ENCODE results near the gene EXOC4. TPM values are rescaled to one million over a fixed set of nuclear protein-coding genes. Genes with fewer than 3 reads are reported as not detected.

The EXOC4 gene
- total and polyA plus RNA-seq, 2 of the 8 experiments (the other 6 are each of a cell fraction or from before 2014, with no cell fraction given), result 27.0 to 67.3 TPM

DNA sequence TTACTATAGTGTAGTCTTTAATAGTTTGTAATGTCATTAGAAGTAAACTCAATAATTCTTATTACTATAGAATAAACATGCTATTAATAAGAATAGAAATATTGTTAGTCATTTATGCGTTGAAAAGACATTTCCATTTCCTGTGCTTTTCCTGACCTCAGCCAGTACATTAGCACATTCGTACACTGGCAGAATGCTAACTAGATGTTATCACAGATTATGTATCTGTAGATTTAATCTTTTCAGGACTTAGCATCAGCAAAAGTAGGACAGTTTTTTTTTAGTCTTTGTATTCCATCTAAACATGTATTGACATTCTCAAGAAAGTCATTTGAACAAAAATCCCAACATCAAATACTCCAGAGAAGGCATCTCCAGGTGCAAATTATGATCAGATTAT lies 158.5 kb downstream of the EXOC4 start (continued):
- TF ChIP-seq, protein P1, sequence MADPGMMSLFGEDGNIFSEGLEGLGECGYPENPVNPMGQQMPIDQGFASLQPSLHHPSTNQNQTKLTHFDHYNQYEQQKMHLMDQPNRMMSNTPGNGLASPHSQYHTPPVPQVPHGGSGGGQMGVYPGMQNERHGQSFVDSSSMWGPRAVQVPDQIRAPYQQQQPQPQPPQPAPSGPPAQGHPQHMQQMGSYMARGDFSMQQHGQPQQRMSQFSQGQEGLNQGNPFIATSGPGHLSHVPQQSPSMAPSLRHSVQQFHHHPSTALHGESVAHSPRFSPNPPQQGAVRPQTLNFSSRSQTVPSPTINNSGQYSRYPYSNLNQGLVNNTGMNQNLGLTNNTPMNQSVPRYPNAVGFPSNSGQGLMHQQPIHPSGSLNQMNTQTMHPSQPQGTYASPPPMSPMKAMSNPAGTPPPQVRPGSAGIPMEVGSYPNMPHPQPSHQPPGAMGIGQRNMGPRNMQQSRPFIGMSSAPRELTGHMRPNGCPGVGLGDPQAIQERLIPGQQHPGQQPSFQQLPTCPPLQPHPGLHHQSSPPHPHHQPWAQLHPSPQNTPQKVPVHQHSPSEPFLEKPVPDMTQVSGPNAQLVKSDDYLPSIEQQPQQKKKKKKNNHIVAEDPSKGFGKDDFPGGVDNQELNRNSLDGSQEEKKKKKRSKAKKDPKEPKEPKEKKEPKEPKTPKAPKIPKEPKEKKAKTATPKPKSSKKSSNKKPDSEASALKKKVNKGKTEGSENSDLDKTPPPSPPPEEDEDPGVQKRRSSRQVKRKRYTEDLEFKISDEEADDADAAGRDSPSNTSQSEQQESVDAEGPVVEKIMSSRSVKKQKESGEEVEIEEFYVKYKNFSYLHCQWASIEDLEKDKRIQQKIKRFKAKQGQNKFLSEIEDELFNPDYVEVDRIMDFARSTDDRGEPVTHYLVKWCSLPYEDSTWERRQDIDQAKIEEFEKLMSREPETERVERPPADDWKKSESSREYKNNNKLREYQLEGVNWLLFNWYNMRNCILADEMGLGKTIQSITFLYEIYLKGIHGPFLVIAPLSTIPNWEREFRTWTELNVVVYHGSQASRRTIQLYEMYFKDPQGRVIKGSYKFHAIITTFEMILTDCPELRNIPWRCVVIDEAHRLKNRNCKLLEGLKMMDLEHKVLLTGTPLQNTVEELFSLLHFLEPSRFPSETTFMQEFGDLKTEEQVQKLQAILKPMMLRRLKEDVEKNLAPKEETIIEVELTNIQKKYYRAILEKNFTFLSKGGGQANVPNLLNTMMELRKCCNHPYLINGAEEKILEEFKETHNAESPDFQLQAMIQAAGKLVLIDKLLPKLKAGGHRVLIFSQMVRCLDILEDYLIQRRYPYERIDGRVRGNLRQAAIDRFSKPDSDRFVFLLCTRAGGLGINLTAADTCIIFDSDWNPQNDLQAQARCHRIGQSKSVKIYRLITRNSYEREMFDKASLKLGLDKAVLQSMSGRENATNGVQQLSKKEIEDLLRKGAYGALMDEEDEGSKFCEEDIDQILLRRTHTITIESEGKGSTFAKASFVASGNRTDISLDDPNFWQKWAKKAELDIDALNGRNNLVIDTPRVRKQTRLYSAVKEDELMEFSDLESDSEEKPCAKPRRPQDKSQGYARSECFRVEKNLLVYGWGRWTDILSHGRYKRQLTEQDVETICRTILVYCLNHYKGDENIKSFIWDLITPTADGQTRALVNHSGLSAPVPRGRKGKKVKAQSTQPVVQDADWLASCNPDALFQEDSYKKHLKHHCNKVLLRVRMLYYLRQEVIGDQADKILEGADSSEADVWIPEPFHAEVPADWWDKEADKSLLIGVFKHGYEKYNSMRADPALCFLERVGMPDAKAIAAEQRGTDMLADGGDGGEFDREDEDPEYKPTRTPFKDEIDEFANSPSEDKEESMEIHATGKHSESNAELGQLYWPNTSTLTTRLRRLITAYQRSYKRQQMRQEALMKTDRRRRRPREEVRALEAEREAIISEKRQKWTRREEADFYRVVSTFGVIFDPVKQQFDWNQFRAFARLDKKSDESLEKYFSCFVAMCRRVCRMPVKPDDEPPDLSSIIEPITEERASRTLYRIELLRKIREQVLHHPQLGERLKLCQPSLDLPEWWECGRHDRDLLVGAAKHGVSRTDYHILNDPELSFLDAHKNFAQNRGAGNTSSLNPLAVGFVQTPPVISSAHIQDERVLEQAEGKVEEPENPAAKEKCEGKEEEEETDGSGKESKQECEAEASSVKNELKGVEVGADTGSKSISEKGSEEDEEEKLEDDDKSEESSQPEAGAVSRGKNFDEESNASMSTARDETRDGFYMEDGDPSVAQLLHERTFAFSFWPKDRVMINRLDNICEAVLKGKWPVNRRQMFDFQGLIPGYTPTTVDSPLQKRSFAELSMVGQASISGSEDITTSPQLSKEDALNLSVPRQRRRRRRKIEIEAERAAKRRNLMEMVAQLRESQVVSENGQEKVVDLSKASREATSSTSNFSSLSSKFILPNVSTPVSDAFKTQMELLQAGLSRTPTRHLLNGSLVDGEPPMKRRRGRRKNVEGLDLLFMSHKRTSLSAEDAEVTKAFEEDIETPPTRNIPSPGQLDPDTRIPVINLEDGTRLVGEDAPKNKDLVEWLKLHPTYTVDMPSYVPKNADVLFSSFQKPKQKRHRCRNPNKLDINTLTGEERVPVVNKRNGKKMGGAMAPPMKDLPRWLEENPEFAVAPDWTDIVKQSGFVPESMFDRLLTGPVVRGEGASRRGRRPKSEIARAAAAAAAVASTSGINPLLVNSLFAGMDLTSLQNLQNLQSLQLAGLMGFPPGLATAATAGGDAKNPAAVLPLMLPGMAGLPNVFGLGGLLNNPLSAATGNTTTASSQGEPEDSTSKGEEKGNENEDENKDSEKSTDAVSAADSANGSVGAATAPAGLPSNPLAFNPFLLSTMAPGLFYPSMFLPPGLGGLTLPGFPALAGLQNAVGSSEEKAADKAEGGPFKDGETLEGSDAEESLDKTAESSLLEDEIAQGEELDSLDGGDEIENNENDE (IDR thresholded peaks at IDR 0.05; ENCODE audit: insufficient replicate concordance, low read length), result no peak
- TF ChIP-seq JUN (IDR thresholded peaks at IDR 0.05; ENCODE audit: low read depth, low read length), result no peak
- no peak for TF ChIP-seq CEBPB (IDR thresholded peaks at IDR 0.05; ENCODE audit: low read depth, low read length)
- TF ChIP-seq ZNF274 (IDR thresholded peaks at IDR 0.05; ENCODE audit: borderline replicate concordance, extremely low read depth, low read length), result no peak
- TF ChIP-seq POLR2A (IDR thresholded peaks at IDR 0.05; ENCODE audit: control extremely low read depth in 1 of 2, low read depth in 2 of 2, low read length in 2 of 2), result no peak
- no peak for TF ChIP-seq CTBP2 (IDR thresholded peaks at IDR 0.05; ENCODE audit: borderline replicate concordance, insufficient read depth, insufficient read length, low read length)
- TF ChIP-seq NANOG (IDR thresholded peaks at IDR 0.05; ENCODE audit: insufficient read depth, low read depth, low read length, poor library complexity, severe bottlenecking), result no peak
- TF ChIP-seq, protein P2, sequence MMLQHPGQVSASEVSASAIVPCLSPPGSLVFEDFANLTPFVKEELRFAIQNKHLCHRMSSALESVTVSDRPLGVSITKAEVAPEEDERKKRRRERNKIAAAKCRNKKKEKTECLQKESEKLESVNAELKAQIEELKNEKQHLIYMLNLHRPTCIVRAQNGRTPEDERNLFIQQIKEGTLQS (IDR thresholded peaks at IDR 0.05; ENCODE audit: insufficient read depth, low read depth, low read length), result no peak
- TF ChIP-seq EP300 (IDR thresholded peaks at IDR 0.05; ENCODE audit: borderline replicate concordance in 1 of 2, low read depth in 2 of 2, low read length in 2 of 2), result no peak
